GM11168 (cell line): ENCODE results near the gene SLC6A3.

ENCODE experiments used
- in situ Hi-C: fragments of 300-500 bp; cut with MboI; formaldehyde crosslinking; loops from one replicate; pipeline ENCODE4 v1.12.0; 2022; ENCODE audit warnings: low sequenced_read_pairs; ENCODE audit not compliant: unreplicated experiment

SLC6A3 gene

DNA sequence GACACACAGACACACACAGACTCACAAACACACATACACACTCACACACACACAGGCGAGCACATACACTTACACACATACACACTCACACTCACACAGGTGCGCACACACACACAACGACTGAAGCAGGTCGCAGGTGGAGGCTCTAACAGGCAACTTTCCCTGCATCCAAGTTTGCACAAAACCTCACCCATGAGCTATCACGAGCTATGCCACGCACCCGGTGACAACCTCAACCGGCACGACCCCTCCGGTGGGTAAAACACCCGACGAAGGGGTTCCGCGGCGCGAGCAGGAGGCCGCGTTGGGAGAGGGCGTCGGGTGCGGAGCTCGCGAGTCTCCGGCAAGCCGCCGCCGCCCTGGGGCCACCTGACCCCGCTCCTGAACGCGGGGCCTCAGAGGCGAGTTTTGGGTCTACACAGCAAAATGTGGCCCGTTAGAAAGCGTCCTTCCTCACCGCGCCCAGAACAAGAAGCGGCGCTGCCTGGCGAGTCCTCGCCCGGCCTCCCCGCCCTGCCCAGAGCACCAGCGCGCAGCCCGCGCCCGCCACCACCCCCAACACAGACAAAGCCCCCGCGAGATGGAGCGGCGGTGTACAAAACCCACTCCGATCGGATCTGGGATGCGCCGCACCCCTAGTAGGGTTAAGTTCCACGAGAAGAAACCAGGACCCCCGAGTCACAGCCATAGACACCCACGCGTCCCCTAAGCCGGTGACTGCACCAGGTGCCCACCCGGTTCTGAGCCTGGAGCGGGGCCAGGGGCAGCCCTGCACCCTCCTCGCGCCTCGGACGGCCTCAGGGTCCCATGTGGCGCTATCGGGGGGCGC, 665 bp downstream of the SLC6A3 start:
- in situ Hi-C loops: no loop called here

DNA sequence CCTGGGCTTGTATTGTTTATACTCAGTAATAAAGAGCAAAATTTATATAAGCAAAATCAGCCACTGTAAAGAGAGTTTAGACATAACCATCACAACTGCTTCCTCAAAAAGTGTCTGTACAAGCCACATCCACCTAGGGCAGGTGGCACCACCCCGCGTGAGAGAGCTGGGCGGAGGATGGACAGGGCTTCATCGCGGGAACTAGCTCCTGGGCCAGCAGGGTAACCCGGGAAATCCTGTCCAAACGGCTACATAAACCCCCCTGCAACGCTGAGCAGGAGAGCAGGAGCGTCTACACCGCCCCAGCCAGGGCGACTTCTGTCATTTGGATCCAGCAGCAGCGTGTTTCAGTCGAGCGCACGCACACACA, 1.3 kb downstream of the SLC6A3 start:
- in situ Hi-C loops: no loop called here

DNA sequence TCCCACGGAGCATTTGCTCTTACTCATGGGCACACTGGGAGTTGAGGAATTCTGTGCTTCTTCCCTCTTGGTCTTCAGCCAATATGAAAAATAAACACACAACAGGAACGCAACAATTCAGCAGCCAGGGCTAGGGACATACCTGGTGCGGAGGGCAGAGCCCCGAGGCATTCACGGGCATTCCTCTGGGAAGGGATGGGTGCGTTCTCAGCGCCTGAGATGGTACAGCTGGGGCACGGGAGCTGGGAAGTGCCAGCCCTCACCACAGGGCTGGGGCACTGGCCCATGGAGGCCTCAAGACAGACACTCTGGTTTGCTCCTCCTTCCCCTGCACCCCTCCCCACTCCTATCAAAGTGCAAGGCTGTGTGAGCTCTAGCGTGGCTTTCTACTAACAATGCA, 2.1 kb downstream of the SLC6A3 start:
- in situ Hi-C loops: no loop called here

DNA sequence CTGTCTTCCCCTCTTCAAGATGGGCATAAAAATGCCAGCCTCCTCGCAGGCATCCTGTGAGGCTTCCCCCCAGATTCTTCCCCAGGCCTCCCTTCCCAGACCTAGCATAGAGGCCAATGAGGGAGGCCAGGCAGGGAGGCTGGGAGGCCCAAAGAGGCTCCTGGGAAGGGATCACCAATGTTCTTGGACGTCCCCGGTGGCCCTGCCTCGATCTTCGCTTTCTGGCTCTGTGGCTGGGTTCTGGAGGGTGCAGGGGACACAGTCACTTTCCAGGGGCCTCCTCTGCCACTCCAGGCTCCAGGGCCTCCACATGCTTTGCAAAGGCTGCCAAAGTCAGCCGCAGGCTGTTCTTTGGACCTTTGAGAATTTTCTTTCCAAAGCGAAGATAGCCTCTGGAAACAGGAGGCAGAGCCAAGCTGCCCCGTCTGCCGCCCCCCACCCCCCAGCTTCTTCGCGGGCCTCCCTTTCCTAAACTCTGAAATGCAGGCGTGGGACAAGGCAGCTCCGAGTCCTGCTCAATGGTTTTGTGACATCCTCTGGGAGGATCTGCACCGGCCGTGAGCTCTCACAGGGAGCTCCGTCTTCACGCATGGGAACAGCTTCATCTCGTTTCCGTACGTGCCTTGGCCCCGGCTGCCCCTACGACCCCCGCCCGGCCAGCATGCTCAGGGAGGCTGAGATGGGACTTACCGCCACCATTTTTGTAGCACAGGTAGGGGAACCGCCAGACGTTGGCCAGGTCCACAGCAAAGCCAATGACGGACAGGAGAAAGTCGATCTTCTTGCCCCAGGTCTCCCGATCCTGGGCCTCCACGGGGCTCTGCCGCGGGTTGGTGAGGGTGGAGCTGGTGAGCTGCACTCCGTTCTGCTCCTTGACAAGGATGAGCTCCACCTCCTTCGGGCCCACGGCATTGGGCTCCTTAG, 2.8 kb downstream of the SLC6A3 start:
- in situ Hi-C loops: no loop called here

DNA sequence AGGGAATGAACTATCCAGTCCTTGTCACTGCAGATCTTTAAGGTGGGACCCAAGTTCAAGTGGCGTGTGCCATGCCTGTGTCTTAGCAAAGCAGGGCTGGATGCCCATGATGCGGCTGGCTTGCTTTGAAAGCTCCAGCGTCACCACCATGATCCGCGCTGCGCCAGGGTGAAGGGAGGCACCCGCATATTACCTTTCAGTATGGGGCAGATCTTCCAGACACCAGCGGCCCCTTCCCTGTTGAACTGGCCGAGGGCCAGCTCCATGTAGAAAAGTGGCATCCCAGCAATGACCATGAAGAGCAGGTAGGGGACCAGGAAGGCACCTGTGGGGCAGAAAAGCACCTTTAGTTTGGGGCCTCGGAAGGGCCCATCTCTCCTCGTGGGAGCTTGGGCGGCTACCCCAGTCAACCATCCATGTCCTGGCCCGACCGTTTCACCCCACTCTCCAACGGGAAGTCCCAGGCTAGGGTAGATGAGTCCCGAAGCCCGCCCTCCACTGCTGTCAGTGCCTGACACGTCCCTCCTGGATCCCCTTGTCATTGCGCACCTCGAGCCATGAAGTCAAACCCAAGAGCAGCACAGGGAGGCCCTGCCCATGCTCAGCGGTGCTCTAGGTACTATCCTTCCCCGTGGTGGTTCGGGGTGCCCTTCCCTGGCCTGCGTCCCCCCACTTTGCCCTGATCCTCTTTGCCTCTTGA, 3.9 kb downstream of the SLC6A3 start:
- in situ Hi-C loops: no loop called here

DNA sequence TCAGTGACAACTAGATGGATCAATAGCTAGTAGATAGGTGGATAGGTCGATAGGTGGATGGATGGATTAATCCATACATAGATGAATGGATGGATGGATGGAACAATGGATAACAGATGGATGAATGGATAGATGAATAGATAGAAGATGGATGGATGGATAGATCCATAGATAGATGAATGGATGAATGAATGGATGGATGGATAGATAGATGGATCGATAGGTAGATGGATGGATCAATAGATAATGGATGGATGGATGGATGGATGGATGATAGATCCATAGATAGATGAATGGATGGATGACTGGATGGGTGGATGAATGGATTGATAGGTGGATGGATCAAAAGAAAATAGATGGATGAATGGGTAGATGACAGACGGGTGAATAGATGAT, 5.1 kb downstream of the SLC6A3 start:
- in situ Hi-C loops: no loop called here

DNA sequence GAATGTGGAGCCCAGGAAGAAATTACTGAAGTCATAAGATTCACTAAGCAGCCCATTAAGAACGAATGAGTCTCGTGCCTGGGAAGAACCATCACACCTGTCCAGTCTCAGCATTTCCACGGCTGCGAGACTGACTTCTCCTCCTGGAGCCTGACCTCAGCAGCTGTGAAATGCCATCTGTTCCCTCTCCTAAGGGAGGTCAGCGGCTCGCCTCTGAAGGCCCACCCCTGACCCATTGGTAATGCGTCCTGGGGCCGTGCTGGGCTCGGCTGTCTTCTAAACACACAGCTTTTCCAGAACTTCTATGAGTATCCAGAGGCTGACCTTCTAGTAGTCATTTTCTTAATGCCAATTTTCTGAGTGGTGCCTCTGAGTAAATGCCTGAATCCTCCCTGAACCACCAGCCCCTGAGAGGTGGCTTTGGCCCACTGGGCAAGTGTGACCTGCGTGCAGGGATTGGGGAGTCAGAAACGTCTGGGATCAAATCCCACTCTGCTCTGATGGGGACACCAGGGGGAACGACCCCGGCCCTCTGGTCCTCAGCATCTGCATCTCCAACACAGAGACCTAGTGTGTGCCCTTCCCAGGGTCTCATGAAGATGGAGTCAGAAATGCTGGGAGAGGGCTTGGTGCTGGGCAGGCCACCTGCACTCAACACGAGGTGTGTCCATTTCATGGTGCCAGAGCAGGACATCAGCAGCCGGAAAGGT, 5.7 kb downstream of the SLC6A3 start:
- in situ Hi-C loops: no loop called here

DNA sequence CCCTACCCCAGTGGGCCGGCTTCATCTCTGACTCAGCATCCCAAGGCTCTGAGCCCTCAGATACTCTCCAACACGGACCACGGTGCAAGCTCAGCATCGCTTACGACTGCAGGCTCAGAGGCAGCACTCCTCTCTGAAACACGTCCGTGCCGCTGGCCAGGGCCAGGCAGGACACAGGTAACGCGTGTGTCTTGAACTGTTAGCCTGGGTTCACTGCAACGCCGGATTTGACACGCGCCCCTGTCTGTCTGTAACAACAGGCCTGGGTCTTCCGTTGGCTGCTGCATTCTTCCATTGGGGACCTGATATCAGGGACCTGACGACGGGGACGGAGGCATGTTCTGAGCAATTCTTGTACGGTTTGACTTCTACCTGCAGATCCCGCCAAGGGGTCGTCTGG, 6.4 kb downstream of the SLC6A3 start:
- in situ Hi-C loops: no loop called here

DNA sequence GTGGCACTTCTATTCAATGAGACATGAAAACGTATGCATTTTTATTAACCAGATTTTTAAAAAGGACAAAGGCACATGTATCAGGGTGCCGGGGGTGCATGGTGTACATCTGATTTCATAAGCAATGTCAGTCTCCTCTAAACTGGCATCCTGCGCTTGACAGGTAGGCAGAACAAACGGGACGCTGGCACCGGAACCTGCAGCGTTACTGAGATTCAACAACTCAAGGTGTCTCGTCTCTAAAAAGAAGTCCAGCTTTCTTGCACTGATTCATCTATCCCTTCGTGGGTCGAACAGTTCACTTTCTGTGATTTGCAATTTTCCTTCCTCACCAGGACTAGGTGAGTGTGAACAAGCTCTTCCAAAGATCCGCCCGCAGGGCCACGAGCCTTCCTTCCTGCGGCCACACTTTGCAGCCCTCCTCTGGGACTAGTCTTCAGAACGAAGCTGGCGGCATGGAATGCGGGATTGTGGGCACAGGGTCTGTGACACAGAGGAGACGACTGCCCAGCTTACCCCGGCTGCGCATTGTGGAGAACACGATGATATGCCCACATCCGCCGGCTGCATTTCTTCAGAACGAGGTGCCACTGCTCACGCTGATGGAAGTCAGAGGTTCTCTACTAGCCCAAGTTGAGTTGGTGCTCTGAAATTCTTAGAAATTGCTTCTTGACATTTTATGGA, 7.2 kb downstream of the SLC6A3 start:
- in situ Hi-C loops: no loop called here

DNA sequence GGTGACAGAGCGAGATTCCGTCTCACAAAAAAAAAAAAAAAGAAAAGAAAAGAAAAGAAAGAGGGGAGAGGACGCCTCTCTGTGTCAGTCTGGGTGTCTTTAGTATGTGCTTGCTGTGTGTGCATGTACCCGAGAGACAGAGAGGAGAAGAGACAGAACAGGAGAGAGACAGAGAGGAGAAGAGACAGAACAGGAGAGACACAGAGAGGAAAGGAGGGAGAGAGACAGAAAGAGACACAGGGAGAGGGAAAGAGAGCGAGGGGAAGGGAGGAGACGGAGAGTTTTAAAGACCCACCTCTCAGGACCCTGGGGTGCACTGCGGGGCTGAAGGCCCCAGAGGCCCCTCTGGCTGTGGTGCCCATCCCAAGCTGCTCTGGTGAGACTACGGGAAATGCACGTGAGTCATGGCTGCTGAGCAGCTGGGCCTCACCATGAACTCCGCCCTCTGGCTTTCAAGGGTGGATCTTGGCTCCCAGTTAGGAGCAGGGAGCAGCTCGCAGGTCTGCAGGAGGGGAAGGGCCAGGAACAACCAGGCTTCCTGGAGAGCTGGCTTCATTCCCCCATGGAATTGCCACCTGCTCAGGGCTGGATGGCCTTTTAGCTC, 7.9 kb downstream of the SLC6A3 start:
- in situ Hi-C loops: no loop called here

DNA sequence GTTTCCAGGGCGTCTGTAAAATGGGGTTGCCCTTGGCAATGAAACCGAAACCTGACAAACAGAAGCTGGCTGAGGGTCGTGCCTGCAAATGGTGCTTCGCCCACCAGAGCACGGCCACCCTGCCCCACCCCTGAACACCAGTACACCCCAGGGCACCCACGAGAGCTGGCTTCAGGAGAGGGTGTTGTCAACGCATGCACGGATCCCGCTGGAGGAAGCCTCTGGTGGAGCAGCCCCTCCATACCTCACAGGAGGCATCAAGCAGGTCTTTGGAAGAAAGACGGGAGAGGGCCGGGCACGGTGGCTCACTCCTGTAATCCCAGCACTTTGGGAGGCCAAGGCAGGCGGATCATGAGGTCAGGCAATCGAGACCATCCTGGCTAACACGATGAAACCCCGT, 8.6 kb downstream of the SLC6A3 start:
- in situ Hi-C loops: no loop called here

DNA sequence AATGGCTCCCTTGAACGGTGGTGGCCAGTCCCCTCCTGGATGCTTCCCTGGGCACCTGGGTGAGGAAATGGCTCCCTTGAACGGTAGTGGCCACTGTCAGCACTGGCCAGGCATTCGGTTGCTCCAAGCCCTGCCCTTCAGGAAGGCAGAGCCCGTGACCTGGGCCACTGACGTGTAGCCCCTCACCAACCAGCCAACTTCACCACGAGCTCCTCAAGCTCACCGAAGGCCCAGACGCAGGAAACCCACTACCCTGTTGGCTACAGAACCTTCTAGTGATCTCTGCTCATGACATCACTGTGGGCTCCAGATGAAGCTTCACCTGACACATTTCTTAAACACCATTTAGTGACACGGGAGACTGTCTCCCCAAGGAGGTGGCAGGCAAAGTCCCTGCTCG, 9.2 kb downstream of the SLC6A3 start:
- in situ Hi-C loops: no loop called here

DNA sequence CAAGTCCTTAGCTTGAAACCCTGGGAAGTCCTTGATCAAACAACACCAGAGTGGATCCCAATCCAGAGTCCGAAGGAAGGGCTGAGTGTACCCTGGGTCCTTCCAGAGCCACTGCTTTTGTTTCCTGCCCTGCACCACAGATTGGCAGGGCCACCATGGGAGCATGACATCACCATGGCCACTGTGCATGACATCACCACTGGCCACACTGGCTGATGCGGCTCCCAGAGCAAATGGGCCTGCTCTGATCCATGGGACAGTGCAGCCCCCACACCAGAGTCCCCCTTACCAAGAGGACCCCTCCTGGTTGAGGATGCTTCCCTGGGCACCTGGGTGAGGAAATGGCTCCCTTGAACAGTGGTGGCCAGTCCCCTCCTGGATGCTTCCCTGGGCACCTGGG, 9.9 kb downstream of the SLC6A3 start:
- in situ Hi-C loops: no loop called here

DNA sequence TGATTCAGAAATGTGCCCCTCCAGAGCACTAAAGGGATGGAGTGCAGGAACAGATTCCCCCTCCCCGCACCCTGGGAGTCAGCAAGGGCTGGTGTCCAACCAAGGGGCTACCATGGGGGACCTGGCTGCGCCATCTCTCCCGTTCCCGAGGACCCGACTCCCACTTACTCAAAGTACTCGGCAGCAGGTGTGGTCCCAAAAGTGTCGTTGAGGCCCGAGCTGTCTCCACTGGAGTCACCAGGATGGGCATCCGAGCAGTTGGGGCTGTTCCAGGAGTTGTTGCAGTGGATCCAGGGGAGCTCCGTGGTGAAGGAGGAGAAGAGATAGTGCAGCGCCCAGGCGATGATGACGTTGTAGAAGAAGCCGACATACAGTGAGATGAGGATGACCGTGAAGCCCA, 12.9 kb downstream of the SLC6A3 start:
- in situ Hi-C loops: no loop called here

DNA sequence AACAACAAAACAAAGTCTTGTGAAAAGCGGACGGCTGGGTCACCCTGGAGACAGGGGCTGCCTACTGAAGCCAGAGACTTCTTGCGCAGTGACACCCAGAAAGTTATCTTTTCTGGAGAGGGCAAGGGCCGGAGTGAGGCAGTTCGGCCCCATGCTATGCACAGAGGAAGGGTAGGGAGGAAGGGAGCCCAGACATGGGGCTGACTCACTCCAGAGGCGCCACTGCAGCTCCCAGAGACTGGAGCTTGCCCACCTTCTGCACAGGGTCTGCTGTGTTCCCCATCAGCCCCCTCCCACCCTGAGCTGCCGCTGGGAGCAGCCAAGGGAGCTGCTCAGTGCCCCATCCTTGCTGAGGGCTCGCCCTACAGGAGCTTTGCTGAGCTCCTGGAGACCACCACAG, 13.3 kb downstream of the SLC6A3 start:
- in situ Hi-C loops: no loop called here

DNA sequence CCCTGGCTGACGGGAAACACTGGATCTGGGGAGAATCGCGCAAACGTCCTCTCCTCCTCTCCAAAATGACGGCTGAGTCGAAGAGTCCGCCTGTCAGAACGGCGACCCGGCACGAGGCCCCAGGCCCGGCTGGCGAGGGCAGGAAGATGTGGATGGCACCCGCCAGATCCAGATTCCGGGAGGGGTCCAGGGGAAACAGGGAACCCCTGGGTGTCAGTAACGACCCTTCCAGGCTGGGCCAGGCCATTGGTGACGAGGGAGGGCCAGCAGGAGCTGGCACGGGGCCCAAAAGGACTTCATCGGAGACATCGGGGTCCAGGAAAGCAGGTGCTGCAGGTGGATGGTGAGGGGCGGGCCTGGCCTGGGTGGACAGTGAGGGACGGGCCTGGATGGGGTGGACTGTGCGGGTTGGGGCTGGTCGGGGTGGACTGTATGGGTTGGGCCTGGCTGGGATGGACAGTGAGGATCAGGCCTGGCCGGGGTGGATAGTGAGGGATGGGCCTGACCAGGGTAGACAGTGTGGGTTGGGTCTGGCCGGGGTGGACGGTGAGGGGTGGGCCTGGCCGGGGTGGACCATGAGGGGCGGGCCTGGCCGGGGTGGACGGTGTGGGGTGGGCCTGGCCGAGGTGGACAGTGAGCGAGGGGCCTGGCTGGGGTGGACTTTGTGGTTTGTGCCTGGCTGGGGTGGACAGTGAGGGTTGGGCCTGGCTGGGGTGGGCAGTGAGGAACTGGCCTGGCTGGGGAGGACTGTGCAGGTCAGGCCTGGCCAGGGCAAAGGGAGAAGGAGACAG, 14.0 kb downstream of the SLC6A3 start:
- in situ Hi-C loops: no loop called here

DNA sequence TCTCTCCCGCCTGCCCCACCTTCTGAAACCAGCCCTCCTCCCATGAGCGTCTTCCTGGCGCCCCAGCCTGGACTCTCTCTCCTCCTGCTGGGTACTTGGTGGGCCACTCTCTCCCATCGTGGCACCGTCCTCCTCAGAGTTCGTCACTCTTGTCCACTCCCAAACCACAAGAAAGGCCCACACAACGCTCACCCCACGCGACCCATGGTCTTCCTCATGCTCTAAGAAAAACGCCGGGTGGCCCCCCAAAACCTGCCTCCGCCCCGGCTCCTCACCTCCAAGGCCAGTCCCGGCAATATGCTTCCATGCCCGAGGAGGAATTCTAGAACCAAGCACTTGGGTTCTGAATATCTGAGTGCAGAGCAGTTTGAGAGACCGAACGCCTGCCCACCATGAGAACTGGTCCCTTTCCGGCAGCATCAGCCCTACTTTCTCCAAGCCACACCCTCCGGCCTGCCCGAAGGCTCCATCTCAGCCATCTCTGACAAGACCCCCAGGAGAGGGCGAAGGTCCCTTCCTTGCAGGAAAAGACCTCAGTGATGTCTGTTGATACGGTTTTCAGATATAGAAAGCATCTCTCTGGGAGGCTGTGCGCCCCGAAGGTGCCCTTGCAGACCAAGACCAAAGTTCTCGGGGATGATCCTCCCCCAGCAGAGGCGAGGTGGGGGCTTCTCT, 15.0 kb downstream of the SLC6A3 start:
- in situ Hi-C loops: no loop called here

DNA sequence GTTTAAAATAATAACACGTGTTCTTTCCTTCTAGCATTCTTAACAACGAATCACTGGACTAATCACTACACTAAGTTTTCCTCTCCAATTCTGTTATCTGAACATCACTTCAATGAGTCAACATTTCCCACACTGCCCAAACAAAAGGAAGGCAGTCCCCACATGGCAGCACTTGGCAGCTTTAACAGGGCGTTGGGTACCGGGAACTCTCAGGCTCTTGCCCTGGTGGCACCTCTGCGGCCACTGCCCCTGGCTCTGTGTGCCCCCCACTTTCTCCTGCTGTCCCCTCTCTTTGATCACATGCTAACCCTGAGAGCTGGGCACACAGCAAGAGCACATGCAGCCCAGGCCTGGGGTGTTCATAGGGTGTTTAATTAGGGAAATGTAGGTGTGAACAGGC, 15.7 kb downstream of the SLC6A3 start:
- in situ Hi-C loops: no loop called here
